ENCODE results near the gene DGKB.

The DGKB gene

GRCh38 chr7:14260011-14260410, 642.5 kb downstream of the DGKB start:
- no peak for DNase-seq

GRCh38 chr7:14258861-14259260, 643.7 kb downstream of the DGKB start:
- DNase-seq, result no peak

GRCh38 chr7:14258441-14258840, 644.1 kb downstream of the DGKB start:
- no peak for DNase-seq

GRCh38 chr7:14252458-14252857, 650.1 kb downstream of the DGKB start:
- DNase-seq, result no peak

- no peak for DNase-seq
Measured at GRCh38 chr7:14242175-14242574, 660.4 kb downstream of the DGKB start.

GRCh38 chr7:14236834-14237233, 665.7 kb downstream of the DGKB start:
- DNase-seq, result no peak

- no peak for DNase-seq
Measured at GRCh38 chr7:14235056-14235455, 667.5 kb downstream of the DGKB start.

GRCh38 chr7:14233868-14234369, 668.6 kb downstream of the DGKB start:
- DNase-seq, result no peak

GRCh38 chr7:14233076-14233867, 669.3 kb downstream of the DGKB start:
- no peak for DNase-seq

GRCh38 chr7:14229047-14229446, 673.5 kb downstream of the DGKB start:
- DNase-seq, result no peak

- DNase-seq, result no peak
Measured at GRCh38 chr7:14228341-14228740, 674.2 kb downstream of the DGKB start.

GRCh38 chr7:14226126-14226525, 676.4 kb downstream of the DGKB start:
- peak; percentile 13 for DNase-seq

- no peak for DNase-seq
Measured at GRCh38 chr7:14219125-14219524, 683.4 kb downstream of the DGKB start.

- DNase-seq, result no peak
Measured at GRCh38 chr7:14218338-14218737, 684.2 kb downstream of the DGKB start.

GRCh38 chr7:14209896-14210484, 692.6 kb downstream of the DGKB start:
- no peak for DNase-seq

- no peak for DNase-seq
Measured at GRCh38 chr7:14207711-14208110, 694.8 kb downstream of the DGKB start.

- no peak for DNase-seq
Measured at GRCh38 chr7:14207138-14207537, 695.4 kb downstream of the DGKB start.

GRCh38 chr7:14206121-14206520, 696.4 kb downstream of the DGKB start:
- no peak for DNase-seq

- DNase-seq, result no peak
Measured at GRCh38 chr7:14201353-14201752, 701.2 kb downstream of the DGKB start.

- no peak for DNase-seq
Measured at GRCh38 chr7:14199336-14199735, 703.2 kb downstream of the DGKB start.

- DNase-seq, result peak; percentile 18
Measured at GRCh38 chr7:14197280-14197679, 705.3 kb downstream of the DGKB start.

- DNase-seq, result no peak
Measured at GRCh38 chr7:14196555-14196954, 706.0 kb downstream of the DGKB start.

GRCh38 chr7:14195871-14196270, 706.7 kb downstream of the DGKB start:
- DNase-seq, result no peak

- DNase-seq, result no peak
Measured at GRCh38 chr7:14195079-14195478, 707.5 kb downstream of the DGKB start.

GRCh38 chr7:14191686-14192098, 710.9 kb downstream of the DGKB start:
- DNase-seq, result no peak

Data from NCI-H2171 (cell line).